LNCaP clone FGC (cell line): ENCODE data around the gene SESN1.
"Not testable (repeated sequence)": the region's sequence is repeated elsewhere in the genome, so short reads cannot be mapped to it uniquely, and the experiment has no call there.

Source experiments
- DNase-seq: peaks from one replicate; pipeline ENCODE4 v3.0.0-alpha.2; 2011; ENCODE audit warnings: low read depth
- H3K4me3 ChIP-seq: 2 replicates; pipeline ENCODE4 v1.5.1; 2011; ENCODE audit warnings: mild to moderate bottlenecking, low read depth, low read length, control low read depth
- CTCF ChIP-seq: IDR thresholded peaks from 2 replicates; pipeline ENCODE4 v1.5.1; 2012; ENCODE audit warnings: mild to moderate bottlenecking; ENCODE audit not compliant: control insufficient read depth, insufficient read depth; ENCODE audit errors: extremely low read depth

Gene SESN1

GRCh38 chr6:109124219-109124618 lies 29.6 kb upstream of the SESN1 start:
- no peak for TF ChIP-seq CTCF
- no peak for DNase-seq
- H3K4me3 ChIP-seq = no peak overlapping the region

- H3K4me3 ChIP-seq = no peak overlapping the region
- TF ChIP-seq CTCF = no peak
- peak; percentile 67 for DNase-seq
These were observed 26.8 kb upstream of the SESN1 start for GRCh38 chr6:109121411-109121810.

DNA sequence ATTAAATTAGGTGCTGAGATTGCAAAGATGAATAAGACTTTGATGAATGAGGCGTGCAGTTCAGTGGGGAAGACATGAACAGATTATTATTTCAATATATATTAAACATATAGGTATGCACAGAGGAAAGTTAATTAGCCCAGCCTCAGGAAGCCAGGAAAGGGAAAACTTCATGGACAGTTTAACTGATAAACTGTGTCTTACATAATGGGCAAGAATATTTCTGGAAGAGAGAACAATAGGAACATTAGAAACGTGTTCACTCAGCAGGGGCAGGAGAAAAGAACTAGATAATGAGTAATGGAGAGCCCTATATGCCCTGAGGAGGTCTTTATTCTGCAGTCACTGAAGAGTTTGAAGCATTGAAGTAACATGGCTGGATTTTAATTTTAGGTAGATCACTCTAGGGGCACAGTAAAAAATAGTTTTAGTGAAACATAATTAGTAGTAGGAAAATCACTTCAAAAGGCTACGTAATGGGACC lies 24.3 kb upstream of the SESN1 start:
- no peak for DNase-seq
- H3K4me3 ChIP-seq = no peak overlapping the region
- no peak for TF ChIP-seq CTCF

- no peak for TF ChIP-seq CTCF
- DNase-seq = no peak
- no peak overlapping the region for H3K4me3 ChIP-seq
These were observed 23.7 kb upstream of the SESN1 start for GRCh38 chr6:109118337-109118736.

DNA sequence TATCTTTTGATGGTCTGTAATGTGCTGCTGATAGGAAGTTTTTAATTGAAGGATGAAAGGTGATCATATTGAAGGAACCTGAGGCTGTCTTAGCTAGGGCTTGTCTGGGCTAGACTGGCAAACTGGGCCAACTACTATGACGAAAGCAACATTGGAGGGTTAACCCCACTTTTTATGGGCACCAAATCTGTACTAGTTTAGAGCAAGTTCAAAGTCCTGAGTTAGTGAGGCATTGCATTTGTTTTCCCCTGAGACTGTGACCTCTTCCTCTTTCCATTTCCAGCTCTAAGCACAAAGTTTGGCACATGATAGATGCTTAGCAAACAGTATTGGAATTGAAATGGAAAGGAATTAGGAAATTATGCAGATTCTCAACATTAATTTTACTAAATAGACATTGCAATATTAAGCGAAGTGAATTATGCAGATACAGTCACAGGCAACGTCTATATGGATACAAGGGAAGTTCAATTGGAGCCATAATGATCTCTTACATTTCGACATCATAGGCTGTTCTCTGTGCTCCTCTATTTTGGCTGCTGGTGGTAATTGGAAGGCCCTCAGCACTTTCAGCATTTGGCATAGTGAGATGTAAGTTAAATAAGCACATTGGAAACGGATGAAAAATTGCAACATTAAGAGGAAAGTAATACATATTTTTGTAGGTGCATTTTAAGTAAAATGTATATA lies 22.8 kb upstream of the SESN1 start:
- no peak overlapping the region for H3K4me3 ChIP-seq
- TF ChIP-seq CTCF = no peak
- DNase-seq = no peak

DNA sequence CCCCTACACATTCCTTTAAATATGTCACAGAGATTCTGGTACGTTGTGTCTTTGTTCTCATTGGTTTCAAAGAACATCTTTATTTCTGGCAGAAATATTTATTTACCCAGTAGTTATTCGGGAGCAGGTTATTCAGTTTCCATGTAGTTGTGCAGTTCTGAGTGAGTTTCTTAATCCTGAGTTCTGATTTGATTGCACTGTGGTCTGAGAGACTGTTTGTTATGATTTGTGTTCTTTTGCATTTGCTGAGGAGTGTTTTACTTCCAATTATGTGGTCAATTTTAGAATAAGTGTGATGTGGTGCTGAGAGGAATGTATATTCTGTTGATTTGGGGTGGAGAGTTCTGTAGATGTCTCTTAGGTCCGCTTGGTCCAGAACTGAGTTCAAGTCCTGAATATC lies 18.0 kb upstream of the SESN1 start:
- not testable (repeated sequence) for DNase-seq, H3K4me3 ChIP-seq

- DNase-seq, H3K4me3 ChIP-seq: not testable (repeated sequence)
These were observed 15.0 kb upstream of the SESN1 start for GRCh38 chr6:109109663-109110062.

DNA sequence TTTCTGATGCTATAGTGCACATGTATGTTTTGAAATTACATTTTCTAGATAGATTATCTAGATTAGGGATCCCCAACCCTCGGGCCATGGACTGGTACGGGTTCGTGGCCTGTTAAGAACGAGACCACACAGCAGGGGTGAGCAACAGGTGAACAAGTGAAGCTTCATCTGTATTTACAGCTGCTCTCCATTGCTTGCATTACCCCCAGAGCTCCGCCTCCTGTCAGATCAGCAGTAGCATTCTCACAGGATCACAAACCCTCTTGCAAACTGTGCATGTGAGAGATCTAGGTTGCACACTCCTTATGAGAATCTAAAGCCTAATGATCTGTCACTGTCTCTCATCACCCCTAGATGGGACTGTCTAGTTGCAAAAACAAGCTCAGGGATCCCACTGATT lies 11.0 kb upstream of the SESN1 start:
- no peak overlapping the region for H3K4me3 ChIP-seq
- no peak for TF ChIP-seq CTCF
- DNase-seq = no peak
